ENCODE results near the gene FRS2.

DNA sequence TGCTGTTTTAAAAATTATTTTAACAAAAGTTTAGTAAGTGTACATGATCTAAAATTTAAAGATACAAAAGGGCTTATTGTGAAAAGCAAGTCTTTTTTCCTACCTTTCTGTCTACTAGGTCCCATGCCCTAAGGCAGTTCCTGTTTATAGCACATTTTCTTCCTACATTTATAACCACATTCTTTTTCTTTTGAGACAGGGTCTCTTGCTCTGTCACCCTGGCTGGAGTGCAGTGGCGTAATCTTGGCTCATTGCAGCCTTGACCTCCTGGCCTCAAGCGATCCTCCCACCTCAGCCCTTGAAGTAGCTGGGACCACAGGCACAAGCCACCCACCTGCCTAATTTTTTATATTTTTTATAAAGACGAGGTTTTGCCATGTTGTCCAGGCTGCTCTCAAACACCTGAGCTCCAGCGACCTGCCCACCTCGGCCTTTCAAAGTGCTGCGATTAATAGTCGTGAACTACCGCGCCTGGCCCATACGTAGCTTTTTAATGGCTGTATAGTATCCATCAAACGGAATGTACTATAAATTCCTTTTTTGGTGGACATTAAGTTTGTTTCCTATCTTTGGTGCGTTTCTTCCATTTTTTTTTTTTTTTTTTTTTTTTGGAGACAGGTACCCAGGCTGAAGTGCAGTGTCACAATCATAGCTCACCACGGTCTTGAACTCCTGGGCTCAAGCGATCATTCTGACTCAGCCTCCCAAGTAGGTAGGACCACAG is 20.9 kb downstream of the FRS2 start:
- TF ChIP-seq, protein P1, sequence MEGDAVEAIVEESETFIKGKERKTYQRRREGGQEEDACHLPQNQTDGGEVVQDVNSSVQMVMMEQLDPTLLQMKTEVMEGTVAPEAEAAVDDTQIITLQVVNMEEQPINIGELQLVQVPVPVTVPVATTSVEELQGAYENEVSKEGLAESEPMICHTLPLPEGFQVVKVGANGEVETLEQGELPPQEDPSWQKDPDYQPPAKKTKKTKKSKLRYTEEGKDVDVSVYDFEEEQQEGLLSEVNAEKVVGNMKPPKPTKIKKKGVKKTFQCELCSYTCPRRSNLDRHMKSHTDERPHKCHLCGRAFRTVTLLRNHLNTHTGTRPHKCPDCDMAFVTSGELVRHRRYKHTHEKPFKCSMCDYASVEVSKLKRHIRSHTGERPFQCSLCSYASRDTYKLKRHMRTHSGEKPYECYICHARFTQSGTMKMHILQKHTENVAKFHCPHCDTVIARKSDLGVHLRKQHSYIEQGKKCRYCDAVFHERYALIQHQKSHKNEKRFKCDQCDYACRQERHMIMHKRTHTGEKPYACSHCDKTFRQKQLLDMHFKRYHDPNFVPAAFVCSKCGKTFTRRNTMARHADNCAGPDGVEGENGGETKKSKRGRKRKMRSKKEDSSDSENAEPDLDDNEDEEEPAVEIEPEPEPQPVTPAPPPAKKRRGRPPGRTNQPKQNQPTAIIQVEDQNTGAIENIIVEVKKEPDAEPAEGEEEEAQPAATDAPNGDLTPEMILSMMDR (conservative IDR thresholded peaks at IDR 0.05; ENCODE audit: low read depth, low read length): no peak
- TF ChIP-seq CEBPB (IDR thresholded peaks at IDR 0.05; ENCODE audit: low read depth, low read length) (no peak), RCOR1 (IDR thresholded peaks at IDR 0.05; ENCODE audit: insufficient replicate concordance, low read length) (no peak)
- TF ChIP-seq, protein P2, sequence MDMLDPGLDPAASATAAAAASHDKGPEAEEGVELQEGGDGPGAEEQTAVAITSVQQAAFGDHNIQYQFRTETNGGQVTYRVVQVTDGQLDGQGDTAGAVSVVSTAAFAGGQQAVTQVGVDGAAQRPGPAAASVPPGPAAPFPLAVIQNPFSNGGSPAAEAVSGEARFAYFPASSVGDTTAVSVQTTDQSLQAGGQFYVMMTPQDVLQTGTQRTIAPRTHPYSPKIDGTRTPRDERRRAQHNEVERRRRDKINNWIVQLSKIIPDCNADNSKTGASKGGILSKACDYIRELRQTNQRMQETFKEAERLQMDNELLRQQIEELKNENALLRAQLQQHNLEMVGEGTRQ (IDR thresholded peaks at IDR 0.05; ENCODE audit: low read depth, low read length): no peak
